Heart left ventricle (tissue), 16 donors: ENCODE results near the gene PRXL2B. TPM values are rescaled to one million over a fixed set of nuclear protein-coding genes. Genes with fewer than 3 reads are reported as not detected.
"Not testable (repeated sequence)": the region's sequence is repeated elsewhere in the genome, so short reads cannot be mapped to it uniquely, and the experiment has no call there.

Experiments
- ATAC-seq, 4 donors: fragments of 200-7000 bp; cut with Tn5 transposase; one replicate each; pipeline ENCODE4 v1.9.1; 2020 to 2022; ENCODE audit warnings: moderate library complexity in 4 of 4, mild to moderate bottlenecking in 3 of 4, moderate number of reproducible peaks in 1 of 4
- DNase-seq, 5 donors: peaks; one replicate each; pipeline ENCODE4 v3.0.0-alpha.2; 2020
- H3K27ac ChIP-seq, 12 donors: fragments of 200-600 bp; sonication (generic) in 4 of 12; one replicate each; pipeline versions ENCODE4 v1.5.0 to v1.8.0; 2016 to 2022; ENCODE audit warnings: mild to moderate bottlenecking in 2 of 12
- H3K27me3 ChIP-seq, 9 donors: fragments of 200-600 bp; sonication (generic) in 2 of 9; one replicate each; pipeline versions ENCODE4 v1.5.1 to v1.8.0; 2016 to 2022; ENCODE audit warnings: mild to moderate bottlenecking in 3 of 9
- H3K36me3 ChIP-seq, 9 donors: fragments of 200-600 bp; sonication (generic) in 2 of 9; one replicate each; pipeline versions ENCODE4 v1.5.0 to v1.8.0; 2018 to 2022; ENCODE audit warnings: mild to moderate bottlenecking in 2 of 9
- H3K4me1 ChIP-seq, 12 donors: fragments of 200-600 bp; sonication (generic) in 4 of 12; one replicate each; pipeline versions ENCODE4 v1.5.0 to v1.8.0; 2016 to 2022; ENCODE audit warnings: mild to moderate bottlenecking in 3 of 12
- H3K4me3 ChIP-seq, 12 donors: fragments of 200-600 bp; sonication (generic) in 4 of 12; one replicate each; pipeline versions ENCODE4 v1.5.0 to v1.8.0; 2017 to 2022; ENCODE audit warnings: mild to moderate bottlenecking in 9 of 12, moderate library complexity in 4 of 12
- H3K9me3 ChIP-seq, 12 donors: fragments of 200-600 bp; sonication (generic) in 4 of 12; one replicate each; pipeline versions ENCODE4 v1.5.0 to v1.8.0; 2016 to 2022; ENCODE audit warnings: mild to moderate bottlenecking in 1 of 12
- CTCF ChIP-seq, 12 donors: fragments of 200-600 bp; sonication (generic) in 4 of 12; IDR thresholded peaks; one replicate each; pipeline versions ENCODE4 v1.5.0 to v1.8.0; 2018 to 2022; ENCODE audit warnings: antibody characterized with exemption in 12 of 12, mild to moderate bottlenecking in 5 of 12
- POLR2A ChIP-seq, 2 donors: fragments of 450-650 bp; IDR thresholded peaks; one replicate each; pipeline ENCODE4 v1.6.1; 2017; ENCODE audit warnings: antibody characterized with exemption in 2 of 2, mild to moderate bottlenecking in 2 of 2, moderate library complexity in 2 of 2
- WGBS, 4 donors: extraction: QIAGEN DNeasy Blood & Tissue Kit in 2 of 4; methylation state at CpG; one replicate each; pipeline versions ENCODE4 v1.1.5 to v1.1.7; 2013 to 2018; 5-methylcytosine and 5-hydroxymethylcytosine counted together
- intact Hi-C, 10 donors: fragments of 100-400 bp; cut with DNase I; formaldehyde crosslinking; loops; one replicate each; pipeline versions ENCODE4 v1.11.1 to v1.14.2; 2022
- polyA plus RNA-seq, 2 donors: library from polyadenylated mRNA; stranded (reverse); fragments of 200-250 nt; gene quantifications; one replicate each; pipeline ENCODE4 v1.2.3, GENCODE V29; 2013
- total RNA-seq, 9 donors: library from RNA; depleted of rRNA in 2 of 9; stranded (reverse); fragments of >200 nt in 2 of 9; fragmentation: NEBNext Ultra II Directional in 3 of 9; extraction: Animal tissue kit (Norgen Biotek cat#: 25700) in 3 of 9; gene quantifications; one replicate each; pipeline versions ENCODE4 v1.1.0 to v1.2.4, GENCODE V29; 2016 to 2023
- donor health status: ischemic (EF 13 %, LVEDD 7.1; RV severe dilation, severe dysfunction).
- donor health status: healthy with polysubstance abuse.
- donor health status: DM: no; HTN: yes; CAD: no.
- donor health status: DM: no; HTN: no; CAD: no.
- donor health status: ischemic (EF 25% LVEDD 6.9; RV normal size, moderate dysfunction).
- donor health status: ischemic (EF 25% LVEDD 5.7; RV mildly dilated, moderate dysfunction).
- donor health status: healthy.
- donor health status: DM: yes; HTN: yes; CAD: no.
- donor health status: ischemic (EF 35%, LVEDD 5.7; RV mildly dilated, moderate dysfunction).
- donor health status: nonischemic (EF 11% LVEDD 7.7; RV severe dilation, severe dysfunction).
- donor health status: DM: yes; HTN: yes; CAD: no.
- donor health status: PGD.
- donor health status: ischemic (EF 29% LVEDD 5.4; RV normal size, mild dysfunction).
- donor health status: nonischemic (EF 23%, LVEDD 6.1; RV moderate dilation, normal function).

PRXL2B gene
- total and polyA plus RNA-seq, 11 donors: 5.1 to 13.9 (median 7.9) TPM

DNA sequence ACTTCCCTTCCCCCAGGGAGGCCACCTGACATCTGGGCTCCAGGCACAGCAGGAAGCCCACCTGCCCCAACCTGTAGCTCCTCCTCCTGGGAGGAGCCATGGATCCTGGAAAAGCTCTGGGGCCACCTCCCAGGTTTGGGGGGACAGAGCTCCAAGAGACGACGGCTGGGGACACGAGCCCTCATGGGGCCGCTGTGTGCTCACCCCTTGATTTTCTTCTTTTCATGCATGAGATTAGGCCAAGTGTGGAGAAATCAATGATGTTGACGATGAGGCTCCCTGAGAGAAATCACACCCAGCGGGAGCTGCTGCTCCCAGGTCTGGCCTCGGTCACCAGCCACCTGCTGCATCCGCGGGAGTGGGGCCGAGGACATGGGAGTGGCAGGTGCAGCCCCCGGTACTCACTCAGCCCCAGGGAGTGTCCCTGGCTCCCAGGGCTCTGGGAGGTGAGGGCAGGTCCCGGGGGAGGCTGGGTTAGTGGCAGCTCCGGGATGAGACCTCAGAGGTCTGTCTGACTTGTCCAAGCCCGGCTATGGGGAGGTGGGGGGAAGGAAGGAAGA is 21.7 kb upstream of the PRXL2B start:
- H3K27me3 ChIP-seq: peaks cover 0 to 13% (median 0%) of the 10 kb centered on the region in 9 donors
- H3K4me1 ChIP-seq: peaks cover 0 to under 1% (median 0%) of the 10 kb centered on the region in 12 donors
- ATAC-seq: no peak
- intact Hi-C loops: no loop called here
- no peak for TF ChIP-seq POLR2A (IDR thresholded peaks at IDR 0.05)
- TF ChIP-seq CTCF (IDR thresholded peaks at IDR 0.05): no peak
- no peaks in the 10 kb centered on the region for H3K9me3 ChIP-seq
- H3K36me3 ChIP-seq: peaks cover 0 to 40% (median 13%) of the 10 kb centered on the region in 9 donors
- H3K4me3 ChIP-seq: no peak overlapping the region
- no peak overlapping the region for H3K27ac ChIP-seq
- DNase-seq: no peak
- 26 to 48% (median 36%) methylated on average over 13 to 14 of the region's 14 CpGs for WGBS, 4 donors

- ATAC-seq: no peak
- H3K4me3 ChIP-seq: no peak overlapping the region
- no peak overlapping the region for H3K27ac ChIP-seq
- 67 to 79% (median 77%) methylated on average over 33 to 34 of the region's 34 CpGs for WGBS, 4 donors
- no peaks in the 10 kb centered on the region for H3K4me1 ChIP-seq
- H3K27me3 ChIP-seq: peaks cover 0 to 13% (median 0%) of the 10 kb centered on the region in 9 donors
- DNase-seq: no peak
- no peaks in the 10 kb centered on the region for H3K9me3 ChIP-seq
- intact Hi-C loops: no loop called here
- peaks cover 0 to 26% (median 3%) of the 10 kb centered on the region in 9 donors for H3K36me3 ChIP-seq
- TF ChIP-seq POLR2A (IDR thresholded peaks at IDR 0.05) (no peak), CTCF (IDR thresholded peaks at IDR 0.05) (no peak)
Observed at GRCh38 chr1:2566101-2567045, 20.2 kb upstream of the PRXL2B start.

- peak in 1 of 5 donors; percentile 6 for DNase-seq
- H3K4me3 ChIP-seq: no peak overlapping the region
- TF ChIP-seq CTCF (IDR thresholded peaks at IDR 0.05) (no peak), POLR2A (IDR thresholded peaks at IDR 0.05) (no peak)
Observed at GRCh38 chr1:2567083-2567679, 19.4 kb upstream of the PRXL2B start.

DNA sequence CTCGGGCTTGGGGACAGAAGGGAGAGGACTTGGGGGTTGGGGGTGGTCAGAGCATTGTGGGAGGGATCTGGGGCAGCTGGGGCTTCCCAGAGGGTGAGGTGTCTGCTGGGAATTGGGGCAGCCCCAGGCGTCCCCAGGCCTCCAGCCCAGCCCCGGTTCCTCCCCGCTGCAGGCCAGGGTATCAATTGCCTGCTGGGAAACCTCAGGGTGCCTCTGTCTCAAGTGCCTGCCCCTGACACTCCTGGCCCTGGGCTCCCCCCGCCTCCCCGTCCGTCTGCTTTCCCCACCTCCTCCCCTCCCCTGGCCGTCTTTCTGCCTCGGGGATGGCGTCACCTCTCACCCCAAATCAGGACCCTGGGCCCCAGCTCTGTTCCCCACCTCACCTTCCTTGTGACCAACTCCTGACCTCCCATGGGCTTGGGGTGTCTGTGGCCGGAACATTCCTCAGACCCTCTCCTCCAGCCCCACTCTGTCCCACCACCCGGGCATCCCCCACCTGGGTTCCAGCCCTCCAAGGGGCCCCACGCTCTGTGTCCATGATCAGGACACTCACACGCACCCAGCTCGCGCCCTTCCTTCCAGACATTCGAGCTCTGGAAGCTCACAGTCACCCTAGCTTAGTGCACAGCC is 18.3 kb upstream of the PRXL2B start:
- H3K36me3 ChIP-seq, intact Hi-C loops, H3K9me3 ChIP-seq, ATAC-seq, H3K4me3 ChIP-seq, DNase-seq, H3K4me1 ChIP-seq, H3K27ac ChIP-seq: not testable (repeated sequence)
- 46 to 65% (median 57%) methylated on average over 4 to 14 of the region's 17 CpGs for WGBS, 4 donors
- peaks cover 0 to 13% (median 0%) of the 10 kb centered on the region in 9 donors for H3K27me3 ChIP-seq

More at GRCh38 chr1:2567083-2567679, 19.4 kb upstream of the PRXL2B start:
- H3K36me3 ChIP-seq: peaks cover 0 to 18% (median 3%) of the 10 kb centered on the region in 9 donors
- no peak overlapping the region for H3K27ac ChIP-seq
- ATAC-seq: no peak
- H3K27me3 ChIP-seq: peaks cover 0 to 13% (median 0%) of the 10 kb centered on the region in 9 donors
- intact Hi-C loops: no loop called here
- 84 to 96% (median 89%) methylated on average over 12 to 16 of the region's 16 CpGs for WGBS, 4 donors
- no peaks in the 10 kb centered on the region for H3K4me1 ChIP-seq
- H3K9me3 ChIP-seq: no peaks in the 10 kb centered on the region
